Measurements from ENCODE around the gene PLCH1.
A peak's percentile ranks its signal among the peaks of the same experiment; 100 is the strongest.

Gene PLCH1

GRCh38 chr3:155744626-155745324 is at the start of gene PLCH1:
Gene PLCH1 (minus strand): TSS chr3:155745071. CDS start chr3:155704224, 40,847 bp downstream.
- Histone ChIP-seq H3K9ac (ENCODE audit: low read length) (peak within 1 kb of the TSS; percentile 63), H3K36me3 (ENCODE audit: insufficient read depth, low read length) (no peaks in the 10 kb centered on the region), H4K20me1 (ENCODE audit: insufficient read depth, low read length) (no peaks in the 10 kb centered on the region), H3K9me3 (ENCODE audit: low read length) (no peaks in the 10 kb centered on the region), H3F3A (ENCODE audit: insufficient read depth, low read length) (no peaks in the 10 kb centered on the region), H3K27me3 (ENCODE audit: insufficient read depth, low read length) (peaks cover 9% of the 10 kb centered on the region; the same call in 1 of the 2 replicates), H2AFZ (ENCODE audit: low read length) (peak within 1 kb of the TSS; percentile 51; the same call in 1 of the 2 replicates), H3K9me2 (ENCODE audit: low read depth, low read length) (no peaks in the 10 kb centered on the region), H3K79me2 (ENCODE audit: insufficient read depth, low read length) (no peaks in the 10 kb centered on the region), H3K4me1 (ENCODE audit: insufficient read depth, low read length, severe bottlenecking) (peaks cover 26% of the 10 kb centered on the region), H3K4me3 (ENCODE audit: low read depth, low read length, poor library complexity, severe bottlenecking) (peak within 1 kb of the TSS; percentile 72), H3K4me2 (ENCODE audit: low read length) (peak within 1 kb of the TSS; percentile 87), H3K27ac (ENCODE audit: low read depth, low read length, poor library complexity, severe bottlenecking) (no peak within 1 kb of the TSS)
- TF ChIP-seq EZH2 (IDR thresholded peaks at IDR 0.05; ENCODE audit: borderline replicate concordance, low read length) (no peak), CTCF (IDR thresholded peaks at IDR 0.05; ENCODE audit: low read length) (no peak)

DNA sequence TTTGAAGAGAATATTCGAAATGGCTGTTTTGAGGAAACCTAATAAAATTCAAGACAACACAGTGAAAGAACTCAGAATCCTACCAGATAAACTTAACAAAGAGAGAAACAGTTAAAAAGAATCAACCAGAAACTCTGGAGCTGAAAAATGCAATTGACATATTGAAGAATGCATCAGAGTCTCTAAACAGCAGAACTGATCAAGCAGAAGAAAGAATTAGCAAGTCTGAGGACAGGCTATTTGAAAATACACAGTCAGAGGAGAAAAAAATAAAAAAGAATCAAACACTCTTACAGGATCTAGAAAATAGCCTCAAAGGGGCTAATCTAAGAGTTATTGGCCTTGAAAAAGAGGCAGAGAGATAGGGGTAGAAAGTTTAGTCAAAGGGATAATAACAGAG is 47.7 kb upstream of the PLCH1 start:
- no peak overlapping the region for H2AFZ ChIP-seq (ENCODE audit: low read length)
- H3K9me2 ChIP-seq (ENCODE audit: low read depth, low read length): no peaks in the 10 kb centered on the region
- no peak overlapping the region for H3K4me3 ChIP-seq (ENCODE audit: low read depth, low read length, poor library complexity, severe bottlenecking)
- TF ChIP-seq CTCF (IDR thresholded peaks at IDR 0.05; ENCODE audit: low read length) (no peak), EZH2 (IDR thresholded peaks at IDR 0.05; ENCODE audit: borderline replicate concordance, low read length) (no peak)
- H3K79me2 ChIP-seq (ENCODE audit: insufficient read depth, low read length): no peaks in the 10 kb centered on the region
- H3K36me3 ChIP-seq (ENCODE audit: insufficient read depth, low read length): peaks cover 12% of the 10 kb centered on the region
- H3K9ac ChIP-seq (ENCODE audit: low read length): no peak overlapping the region
- H3K4me1 ChIP-seq (ENCODE audit: insufficient read depth, low read length, severe bottlenecking): no peaks in the 10 kb centered on the region
- no peaks in the 10 kb centered on the region for H3K27me3 ChIP-seq (ENCODE audit: insufficient read depth, low read length)
- no peaks in the 10 kb centered on the region for H3F3A ChIP-seq (ENCODE audit: insufficient read depth, low read length)
- H4K20me1 ChIP-seq (ENCODE audit: insufficient read depth, low read length): no peaks in the 10 kb centered on the region
- no peak overlapping the region for H3K4me2 ChIP-seq (ENCODE audit: low read length)
- H3K27ac ChIP-seq (ENCODE audit: low read depth, low read length, poor library complexity, severe bottlenecking): no peak overlapping the region
- H3K9me3 ChIP-seq (ENCODE audit: low read length): 0 out of 2 replicates have a peak, but pooled peaks cover 3% of the 10 kb centered on the region

- Histone ChIP-seq H3K9me2 (ENCODE audit: low read depth, low read length) (no peaks in the 10 kb centered on the region), H3K4me2 (ENCODE audit: low read length) (no peak overlapping the region), H3K27me3 (ENCODE audit: insufficient read depth, low read length) (no peaks in the 10 kb centered on the region), H3K9ac (ENCODE audit: low read length) (no peak overlapping the region), H3K4me3 (ENCODE audit: low read depth, low read length, poor library complexity, severe bottlenecking) (no peak overlapping the region), H3K4me1 (ENCODE audit: insufficient read depth, low read length, severe bottlenecking) (no peaks in the 10 kb centered on the region), H3F3A (ENCODE audit: insufficient read depth, low read length) (no peaks in the 10 kb centered on the region), H3K27ac (ENCODE audit: low read depth, low read length, poor library complexity, severe bottlenecking) (no peak overlapping the region), H3K9me3 (ENCODE audit: low read length) (0 out of 2 replicates have a peak, but pooled peaks cover 3% of the 10 kb centered on the region), H3K36me3 (ENCODE audit: insufficient read depth, low read length) (peaks cover 12% of the 10 kb centered on the region), H4K20me1 (ENCODE audit: insufficient read depth, low read length) (no peaks in the 10 kb centered on the region), H2AFZ (ENCODE audit: low read length) (no peak overlapping the region), H3K79me2 (ENCODE audit: insufficient read depth, low read length) (no peaks in the 10 kb centered on the region)
- TF ChIP-seq EZH2 (IDR thresholded peaks at IDR 0.05; ENCODE audit: borderline replicate concordance, low read length): no peak
- no peak for TF ChIP-seq CTCF (IDR thresholded peaks at IDR 0.05; ENCODE audit: low read length)
Observed at GRCh38 chr3:155791190-155791589, 46.3 kb upstream of the PLCH1 start.
